IMR-90 (cell line): ENCODE data around the gene CD34. TPM values are rescaled to one million over a fixed set of nuclear protein-coding genes. Genes with fewer than 3 reads are reported as not detected.
A peak's percentile ranks its signal among the peaks of the same experiment; 100 is the strongest.

ENCODE experiments used
- ATAC-seq: fragments of 200-7000 bp; cut with Tn5 transposase; 2 replicates; pipeline ENCODE4 v1.9.1; 2020; ENCODE audit warnings: low read depth, mild to moderate bottlenecking, moderate library complexity
- BruUV-seq: library from RNA; stranded (reverse); fragments of 400-500 nt; replicated peaks from 2 replicates; lab custom pipeline; 2021; lab: Mats Ljungman, UMichigan
- CTCF ChIA-PET: fragments of 300-600 bp; formaldehyde crosslinking; extraction: SDS; loops from one replicate; lab custom pipeline; 2021; ENCODE audit warnings: antibody characterized with exemption; lab: Yijun Ruan, JAX
- POLR2A ChIA-PET: fragments of 300-600 bp; sonication (Branson Sonifier 250); formaldehyde crosslinking; loops from one replicate; lab custom pipeline; 2022; ENCODE audit warnings: antibody characterized with exemption; ENCODE audit not compliant: unreplicated experiment; lab: Charles Lee
- DNase-seq: peaks from one replicate; pipeline ENCODE4 v3.0.0; 2013
- H2AFZ ChIP-seq: replicated peaks from 2 replicates; pipeline ENCODE3; 2013; ENCODE audit warnings: low read length, mild to moderate bottlenecking; ENCODE audit not compliant: poor library complexity
- H2AK5ac ChIP-seq: 2 replicates; pipeline ENCODE4 v1.6.1; 2013; ENCODE audit warnings: low read depth, low read length, inconsistent platforms
- H2AK9ac ChIP-seq: replicated peaks from 2 replicates; pipeline ENCODE3; 2013; ENCODE audit warnings: mild to moderate bottlenecking, low read depth, low read length, moderate library complexity; ENCODE audit not compliant: poor library complexity
- H2BK120ac ChIP-seq: 2 replicates; pipeline ENCODE4 v1.6.1; 2013; ENCODE audit warnings: low read depth, low read length, inconsistent platforms
- H2BK15ac ChIP-seq: 3 replicates; pipeline ENCODE4 v1.6.1; 2013; ENCODE audit warnings: low read depth, low read length, inconsistent platforms
- H2BK20ac ChIP-seq: 2 replicates; pipeline ENCODE4 v1.6.1; 2013; ENCODE audit warnings: low read depth, mild to moderate bottlenecking, inconsistent platforms, low read length, moderate library complexity
- H2BK5ac ChIP-seq: 2 replicates; pipeline ENCODE4 v1.6.1; 2013; ENCODE audit warnings: mild to moderate bottlenecking, low read depth, low read length, inconsistent platforms; ENCODE audit not compliant: poor library complexity, severe bottlenecking
- H3K14ac ChIP-seq: replicated peaks from 2 replicates; pipeline ENCODE4 v1.6.1; 2013; ENCODE audit warnings: low read depth, low read length, inconsistent platforms
- H3K18ac ChIP-seq: 2 replicates; pipeline ENCODE4 v1.6.1; 2013; ENCODE audit warnings: low read depth, low read length, control low read depth
- H3K23ac ChIP-seq: 2 replicates; pipeline ENCODE4 v1.6.1; 2013; ENCODE audit warnings: low read depth, low read length, inconsistent platforms
- H3K27ac ChIP-seq: 2 replicates; pipeline ENCODE4 v1.5.1; 2013; ENCODE audit warnings: mild to moderate bottlenecking, control low read depth, low read length; ENCODE audit not compliant: insufficient read depth
- H3K27me3 ChIP-seq: 2 replicates; pipeline ENCODE4 v1.6.1; 2013; ENCODE audit warnings: low read length; ENCODE audit not compliant: control insufficient read depth, insufficient read depth
- H3K36me3 ChIP-seq: 2 replicates; pipeline ENCODE4 v1.6.1; 2013; ENCODE audit warnings: low read length, mixed read lengths; ENCODE audit not compliant: control insufficient read depth, insufficient read depth
- H3K4ac ChIP-seq: 2 replicates; pipeline ENCODE4 v1.6.1; 2013; ENCODE audit warnings: low read depth, low read length, inconsistent platforms
- H3K4me1 ChIP-seq: 2 replicates; pipeline ENCODE4 v1.6.1; 2013; ENCODE audit warnings: low read length, mixed read lengths; ENCODE audit not compliant: control insufficient read depth, insufficient read depth
- H3K4me2 ChIP-seq: 2 replicates; pipeline ENCODE4 v1.6.1; 2013; ENCODE audit warnings: low read depth, mild to moderate bottlenecking, control low read depth, low read length, moderate library complexity
- H3K4me3 ChIP-seq: 2 replicates; pipeline ENCODE4 v1.5.1; 2013; ENCODE audit warnings: low read depth, mild to moderate bottlenecking, control low read depth, low read length, moderate library complexity; ENCODE audit not compliant: insufficient read depth
- H3K56ac ChIP-seq: 2 replicates; pipeline ENCODE4 v1.6.1; 2013; ENCODE audit warnings: low read length, inconsistent platforms; ENCODE audit not compliant: insufficient read depth; ENCODE audit errors: extremely low read depth
- H3K79me1 ChIP-seq, 2 experiments: 2 replicates each; pipeline ENCODE4 v1.6.1; 2013; ENCODE audit warnings: low read length in 2 of 2, inconsistent platforms in 1 of 2, low read depth in 1 of 2
- H3K9ac ChIP-seq: 2 replicates; pipeline ENCODE4 v1.6.1; 2013; ENCODE audit warnings: low read depth, low read length, control low read depth
- H3K9me1 ChIP-seq: 2 replicates; pipeline ENCODE4 v1.6.1; 2013; ENCODE audit warnings: low read length, inconsistent platforms; ENCODE audit not compliant: insufficient read depth
- H3K9me3 ChIP-seq: 2 replicates; pipeline ENCODE4 v1.6.1; 2013; ENCODE audit warnings: low read length; ENCODE audit not compliant: control insufficient read depth, insufficient read depth
- H4K20me1 ChIP-seq: 2 replicates; pipeline ENCODE4 v1.6.1; 2013; ENCODE audit warnings: low read length, inconsistent platforms; ENCODE audit not compliant: insufficient read depth
- H4K5ac ChIP-seq: 2 replicates; pipeline ENCODE4 v1.6.1; 2013; ENCODE audit warnings: mild to moderate bottlenecking, low read depth, low read length, control low read depth
- H4K8ac ChIP-seq, 2 experiments: 2 replicates each; pipeline ENCODE4 v1.6.1; 2013; ENCODE audit warnings: low read depth in 2 of 2, low read length in 2 of 2, control low read depth in 1 of 2, inconsistent platforms in 1 of 2
- H4K91ac ChIP-seq: 2 replicates; pipeline ENCODE4 v1.6.1; 2013; ENCODE audit warnings: low read depth, low read length, inconsistent platforms; ENCODE audit not compliant: insufficient read depth
- BHLHE40 ChIP-seq: fragments of 150-350 bp; IDR thresholded peaks from 2 replicates; pipeline ENCODE4 v1.6.1; 2016; ENCODE audit warnings: mild to moderate bottlenecking, low read depth, low read length
- CEBPB ChIP-seq: IDR thresholded peaks from 2 replicates; pipeline ENCODE4 v1.6.1; 2012; ENCODE audit warnings: low read depth, low read length, improper control_type of control experiment
- CHD1 ChIP-seq: IDR thresholded peaks from 2 replicates; pipeline ENCODE4 v1.6.1; 2012; ENCODE audit warnings: low read depth, low read length, improper control_type of control experiment
- ELK1 ChIP-seq: fragments of 150-350 bp; IDR thresholded peaks from 2 replicates; pipeline ENCODE4 v1.6.1; 2016; ENCODE audit warnings: low read depth, mild to moderate bottlenecking, low read length, moderate library complexity, borderline replicate concordance
- FOS ChIP-seq: fragments of 150-350 bp; IDR thresholded peaks from 2 replicates; pipeline ENCODE4 v1.6.1; 2016; ENCODE audit warnings: low read depth, low read length
- MAFK ChIP-seq: IDR thresholded peaks from 2 replicates; pipeline ENCODE4 v1.6.1; 2012; ENCODE audit warnings: low read depth, low read length, improper control_type of control experiment
- NFE2L2 ChIP-seq: fragments of 150-350 bp; IDR thresholded peaks from 2 replicates; pipeline ENCODE4 v1.6.1; 2016; ENCODE audit warnings: low read depth, mild to moderate bottlenecking, low read length
- POLR2A ChIP-seq: IDR thresholded peaks from 2 replicates; pipeline ENCODE4 v1.6.1; 2012; ENCODE audit warnings: mild to moderate bottlenecking, low read depth, low read length
- RAD21 ChIP-seq: IDR thresholded peaks from 2 replicates; pipeline ENCODE4 v1.6.1; 2012; ENCODE audit warnings: low read length, improper control_type of control experiment
- RCOR1 ChIP-seq: IDR thresholded peaks from 2 replicates; pipeline ENCODE4 v1.6.1; 2012; ENCODE audit warnings: mild to moderate bottlenecking, low read length, improper control_type of control experiment; ENCODE audit not compliant: insufficient replicate concordance
- RFX5 ChIP-seq: IDR thresholded peaks from 2 replicates; pipeline ENCODE4 v1.8.0; 2012; ENCODE audit warnings: low read depth, mild to moderate bottlenecking, low read length, moderate library complexity
- SMC3 ChIP-seq: fragments of 150-350 bp; IDR thresholded peaks from 2 replicates; pipeline ENCODE4 v1.6.1; 2016; ENCODE audit warnings: low read depth, mild to moderate bottlenecking, antibody characterized with exemption, low read length, moderate library complexity
- USF2 ChIP-seq: fragments of 150-350 bp; IDR thresholded peaks from 2 replicates; pipeline ENCODE4 v1.6.1; 2017; ENCODE audit warnings: mild to moderate bottlenecking, antibody characterized with exemption, low read length, low read depth
- WGBS, 2 experiments: methylation state at CpG; one replicate each; pipeline versions ENCODE4 v1.1.5 to v1.1.7; 2013; ENCODE audit warnings: missing lambda C conversion rate in 2 of 2; ENCODE audit not compliant: insufficient read length in 1 of 2; ENCODE audit errors: extremely low coverage in 2 of 2; 5-methylcytosine and 5-hydroxymethylcytosine counted together
- dilution Hi-C: fragments of 300-500 bp; cut with HindIII; formaldehyde crosslinking; loops from one replicate; pipeline ENCODE4 v1.14.3; 2018; ENCODE audit warnings: low sequenced_read_pairs; ENCODE audit not compliant: unreplicated experiment
- in situ Hi-C: fragments of 300-500 bp; cut with MboI; formaldehyde crosslinking; loops from 3 replicates; pipeline ENCODE4 v1.14.3; 2019; ENCODE audit warnings: low sequenced_read_pairs, inconsistent platforms, mixed read lengths
- intact Hi-C: fragments of 100-400 bp; cut with micrococcal nuclease; formaldehyde crosslinking; loops from 2 replicates; pipeline ENCODE4 v1.10.0; 2022
- polyA plus RNA-seq, 3 experiments: library from polyadenylated mRNA; depleted of rRNA; stranded (reverse); fragments of >200 nt; gene quantifications; 2 replicates each; pipeline ENCODE4 v1.2.3, GENCODE V29; 2012; ENCODE audit warnings: low replicate concordance in 1 of 3
- total RNA-seq: library from RNA; depleted of rRNA; stranded (reverse); fragments of >200 nt; gene quantifications from 2 replicates; pipeline ENCODE4 v1.2.3, GENCODE V29; 2012
- TF ChIP-seq, protein P1 (sequence below): conservative IDR thresholded peaks from 2 replicates; pipeline ENCODE4 v1.5.1; 2012; ENCODE audit warnings: mild to moderate bottlenecking, low read depth, low read length, improper control_type of control experiment

The CD34 gene
- total and polyA plus RNA-seq, 2 of the 4 experiments (the other 2 are of a cell fraction), result 0.14 TPM; not detected in 1

GRCh38 chr1:207848234-207848633 lies 62.7 kb downstream of the CD34 start:
- Histone ChIP-seq H3K27ac (no peak overlapping the region), H3K9ac (no peak overlapping the region)
- dilution Hi-C loops, result no loop called here

More at GRCh38 chr1:207848234-207848633, 62.7 kb downstream of the CD34 start:
- H2AFZ ChIP-seq, result peak overlapping the region; percentile 72
- no peaks in the 10 kb centered on the region for H3K36me3 ChIP-seq
- H3K23ac ChIP-seq, result no peak overlapping the region
- H3K4me1 ChIP-seq, result no peaks in the 10 kb centered on the region
- H2AK5ac ChIP-seq, result no peak overlapping the region
- H3K9me1 ChIP-seq, result no peaks in the 10 kb centered on the region; the same call in 1 of the 2 replicates
- H3K4me2 ChIP-seq, result no peak overlapping the region
- no peak overlapping the region for H4K5ac ChIP-seq
- ChIA-PET CTCF (interaction anchor here (0.7 to 1.2 kb wide), 3 partner anchors 14 to 549 kb away, joined by 3 to 8 read pairs (median 4); no protein-coding TSS in a partner anchor), POLR2A (no interaction called here)
- H2BK120ac ChIP-seq, result no peak overlapping the region
- H3K18ac ChIP-seq, result no peak overlapping the region
- no peak overlapping the region for H2BK20ac ChIP-seq
- H3K9me3 ChIP-seq, result no peaks in the 10 kb centered on the region
- no peak overlapping the region for H2BK15ac ChIP-seq
- H3K4ac ChIP-seq, result no peak overlapping the region
- TF ChIP-seq CEBPB, result no peak
- TF ChIP-seq NFE2L2, result no peak
- TF ChIP-seq BHLHE40, result no peak
- no peak for TF ChIP-seq RFX5
- no peak for TF ChIP-seq SMC3
- TF ChIP-seq ELK1, result no peak
- TF ChIP-seq, protein P1, sequence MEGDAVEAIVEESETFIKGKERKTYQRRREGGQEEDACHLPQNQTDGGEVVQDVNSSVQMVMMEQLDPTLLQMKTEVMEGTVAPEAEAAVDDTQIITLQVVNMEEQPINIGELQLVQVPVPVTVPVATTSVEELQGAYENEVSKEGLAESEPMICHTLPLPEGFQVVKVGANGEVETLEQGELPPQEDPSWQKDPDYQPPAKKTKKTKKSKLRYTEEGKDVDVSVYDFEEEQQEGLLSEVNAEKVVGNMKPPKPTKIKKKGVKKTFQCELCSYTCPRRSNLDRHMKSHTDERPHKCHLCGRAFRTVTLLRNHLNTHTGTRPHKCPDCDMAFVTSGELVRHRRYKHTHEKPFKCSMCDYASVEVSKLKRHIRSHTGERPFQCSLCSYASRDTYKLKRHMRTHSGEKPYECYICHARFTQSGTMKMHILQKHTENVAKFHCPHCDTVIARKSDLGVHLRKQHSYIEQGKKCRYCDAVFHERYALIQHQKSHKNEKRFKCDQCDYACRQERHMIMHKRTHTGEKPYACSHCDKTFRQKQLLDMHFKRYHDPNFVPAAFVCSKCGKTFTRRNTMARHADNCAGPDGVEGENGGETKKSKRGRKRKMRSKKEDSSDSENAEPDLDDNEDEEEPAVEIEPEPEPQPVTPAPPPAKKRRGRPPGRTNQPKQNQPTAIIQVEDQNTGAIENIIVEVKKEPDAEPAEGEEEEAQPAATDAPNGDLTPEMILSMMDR, result no peak
- no peak for TF ChIP-seq MAFK
- no peak for TF ChIP-seq RAD21
- TF ChIP-seq POLR2A, result no peak
- TF ChIP-seq CHD1, result no peak
- TF ChIP-seq USF2, result no peak
- TF ChIP-seq RCOR1, result no peak
- no peak for TF ChIP-seq FOS
- peak overlapping the region; percentile 45; the same call in 1 of the 2 replicates for H3K14ac ChIP-seq
- peaks cover 0 to 7% of the 10 kb centered on the region in 2 experiments; a peak in 2 of 4 replicates for H3K79me1 ChIP-seq
- no peaks in the 10 kb centered on the region for H3K27me3 ChIP-seq
- in situ Hi-C loops (no loop called here), intact Hi-C loops (no loop called here)
- H4K8ac ChIP-seq, result peak overlapping the region in 1 of 2 experiments; percentile 49; a peak in 1 of 4 replicates
- H4K20me1 ChIP-seq, result no peaks in the 10 kb centered on the region
- no TSS peak for BruUV-seq
- no peak overlapping the region for H2BK5ac ChIP-seq
- peak; percentile 40; the same call in 1 of the 2 replicates for ATAC-seq
- H3K4me3 ChIP-seq, result no peak overlapping the region
- no peak overlapping the region for H3K56ac ChIP-seq
- WGBS, 2 experiments, result no CpG with 5 or more reads among the region's 5 CpGs
- peak; percentile 59 for DNase-seq
- no peak overlapping the region for H4K91ac ChIP-seq
- H2AK9ac ChIP-seq, result no peak overlapping the region
